OCI-LY7 (cell line): Measurements from ENCODE around the gene KCNN3. TPM values are rescaled to one million over a fixed set of nuclear protein-coding genes. Genes with fewer than 3 reads are reported as not detected.

ENCODE experiments used
- BruUV-seq: library from RNA; stranded (reverse); fragments of 400-500 nt; replicated peaks from 2 replicates; lab custom pipeline; 2021; lab: Mats Ljungman, UMichigan
- CTCF ChIA-PET: fragments of 300-600 bp; sonication (Branson Sonifier 250); formaldehyde crosslinking; loops from one replicate; lab custom pipeline; 2022; ENCODE audit warnings: antibody characterized with exemption; ENCODE audit not compliant: unreplicated experiment; lab: Charles Lee
- POLR2A ChIA-PET: fragments of 300-600 bp; sonication (Branson Sonifier 250); formaldehyde crosslinking; loops from one replicate; lab custom pipeline; 2022; ENCODE audit warnings: antibody characterized with exemption; lab: Charles Lee
- DNase-seq: peaks from one replicate; pipeline ENCODE4 v3.0.0-alpha.2; 2015; ENCODE audit warnings: low spot score
- H2AFZ ChIP-seq: fragments of 200-600 bp; sonication (generic), shearing (Covaris generic); 2 replicates; pipeline ENCODE4 v1.6.1; 2014; ENCODE audit warnings: mild to moderate bottlenecking, antibody characterized with exemption, low read length, moderate library complexity
- H3K27ac ChIP-seq: fragments of 200-600 bp; sonication (generic); 2 replicates; pipeline ENCODE4 v1.5.1; 2014; ENCODE audit warnings: mixed run types, low read depth, mild to moderate bottlenecking, moderate library complexity, low read length, inconsistent platforms; ENCODE audit not compliant: poor library complexity, severe bottlenecking
- H3K36me3 ChIP-seq: fragments of 200-600 bp; sonication (generic); 2 replicates; pipeline ENCODE4 v1.6.1; 2014; ENCODE audit warnings: mild to moderate bottlenecking, antibody characterized with exemption, low read length, moderate library complexity, mixed read lengths; ENCODE audit not compliant: insufficient read depth
- H3K4me1 ChIP-seq: fragments of 200-600 bp; sonication (generic); 2 replicates; pipeline ENCODE4 v1.5.1; 2014; ENCODE audit warnings: mild to moderate bottlenecking, low read length; ENCODE audit not compliant: insufficient read depth, poor library complexity, severe bottlenecking
- H3K4me2 ChIP-seq: fragments of 200-600 bp; sonication (generic); 2 replicates; pipeline ENCODE4 v1.6.1; 2014; ENCODE audit warnings: mild to moderate bottlenecking, low read length
- H3K4me3 ChIP-seq: fragments of 200-600 bp; sonication (generic); 2 replicates; pipeline ENCODE4 v1.5.1; 2014; ENCODE audit warnings: mild to moderate bottlenecking, low read depth, low read length; ENCODE audit not compliant: poor library complexity, severe bottlenecking
- H3K79me2 ChIP-seq: fragments of 200-600 bp; sonication (generic); 2 replicates; pipeline ENCODE4 v1.6.1; 2016; ENCODE audit warnings: low read depth, mild to moderate bottlenecking, low read length, moderate library complexity, mixed read lengths; ENCODE audit not compliant: insufficient read depth
- H3K9me2 ChIP-seq: fragments of 200-600 bp; sonication (generic); 2 replicates; pipeline ENCODE4 v1.6.1; 2016; ENCODE audit warnings: mild to moderate bottlenecking, low read length, mixed read lengths; ENCODE audit not compliant: insufficient read depth
- H3K9me3 ChIP-seq: fragments of 200-600 bp; sonication (generic); 2 replicates; pipeline ENCODE4 v1.6.1; 2014; ENCODE audit warnings: mild to moderate bottlenecking, mixed run types, low read length, mixed read lengths
- H4K20me1 ChIP-seq: fragments of 200-600 bp; sonication (generic); 2 replicates; pipeline ENCODE4 v1.6.1; 2014; ENCODE audit warnings: mild to moderate bottlenecking, antibody characterized with exemption, low read length, moderate library complexity, mixed read lengths; ENCODE audit not compliant: insufficient read depth
- EZH2phosphoT487 ChIP-seq: fragments of 200-600 bp; sonication (generic); IDR thresholded peaks from 2 replicates; pipeline ENCODE4 v1.6.1; 2018; ENCODE audit warnings: low read depth, borderline replicate concordance, mild to moderate bottlenecking, mixed run types, antibody characterized with exemption, low read length, moderate library complexity, mixed read lengths
- intact Hi-C: fragments of 100-400 bp; cut with micrococcal nuclease; formaldehyde crosslinking; loops from one replicate; pipeline ENCODE4 v1.10.0; 2022; ENCODE audit not compliant: unreplicated experiment
- total RNA-seq, 2 experiments: library from RNA; depleted of rRNA in 1 of 2; stranded (reverse); fragments of >200 nt in 1 of 2; shearing (Covaris generic) in 1 of 2; gene quantifications; 2 replicates each; pipeline ENCODE4 v1.2.3, GENCODE V29; 2014 to 2022
- TF ChIP-seq, protein P1 (sequence below): fragments of 200-600 bp; sonication (generic); conservative IDR thresholded peaks from 2 replicates; pipeline ENCODE4 v1.5.1; 2014; ENCODE audit warnings: mild to moderate bottlenecking, antibody characterized with exemption, low read length, moderate library complexity, mixed read lengths

The KCNN3 gene
- total RNA-seq, 2 experiments from 2014 or later, result 14.8 to 50.8 TPM

DNA sequence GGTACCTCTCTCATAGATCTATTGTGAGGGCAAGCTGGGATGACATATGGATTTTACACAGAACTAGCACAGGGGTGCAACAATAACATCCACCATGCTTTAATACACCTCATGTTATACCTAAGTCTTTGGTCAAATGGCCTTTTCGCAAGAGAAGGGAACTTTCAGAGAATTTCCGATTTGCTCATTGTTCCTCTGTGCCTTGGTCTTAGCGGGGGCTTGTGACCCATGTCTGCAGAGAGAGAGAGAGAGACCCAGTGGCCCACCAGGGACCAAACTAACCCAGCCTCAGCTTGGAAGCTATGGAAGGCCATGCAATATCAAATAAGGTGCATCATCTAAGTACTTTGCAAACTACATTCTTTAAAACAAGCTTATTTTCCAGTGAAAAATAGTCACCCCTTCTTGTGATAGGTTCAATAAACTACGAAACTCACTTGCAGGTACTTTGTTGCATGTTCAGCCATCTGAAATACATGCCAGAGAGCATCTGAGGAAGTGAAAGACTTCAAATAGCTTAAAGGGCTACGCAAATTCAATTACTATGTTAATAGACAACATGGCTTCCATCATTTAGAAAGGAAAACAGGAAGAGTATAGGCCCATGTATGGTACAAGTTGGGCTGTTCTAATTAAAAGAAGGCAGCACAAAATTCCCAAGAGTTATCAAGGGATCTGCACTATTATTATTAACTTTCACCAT is 100.7 kb downstream of the KCNN3 start:
- H3K9me3 ChIP-seq, result no peaks in the 10 kb centered on the region
- peaks cover 14% of the 10 kb centered on the region for H3K4me1 ChIP-seq
- H4K20me1 ChIP-seq, result no peaks in the 10 kb centered on the region
- H3K36me3 ChIP-seq, result peaks cover 51% of the 10 kb centered on the region
- peak overlapping the region; percentile 20 for H3K27ac ChIP-seq
- no peaks in the 10 kb centered on the region for H3K9me2 ChIP-seq
- H2AFZ ChIP-seq, result no peak overlapping the region
- no TSS peak for BruUV-seq
- no peak overlapping the region for H3K4me3 ChIP-seq
- peak; percentile 42 for DNase-seq
- POLR2A ChIA-PET, result interaction anchor here (0.5 to 0.7 kb wide), 3 partner anchors 322 to 438 kb away, joined by 3 to 5 read pairs (median 3); no protein-coding TSS in a partner anchor
- H3K4me2 ChIP-seq, result peak overlapping the region; percentile 14
- H3K79me2 ChIP-seq, result no peaks in the 10 kb centered on the region
- intact Hi-C loops, result no loop called here
- CTCF ChIA-PET, result no interaction called here
- TF ChIP-seq EZH2phosphoT487, result no peak
- TF ChIP-seq, protein P1, sequence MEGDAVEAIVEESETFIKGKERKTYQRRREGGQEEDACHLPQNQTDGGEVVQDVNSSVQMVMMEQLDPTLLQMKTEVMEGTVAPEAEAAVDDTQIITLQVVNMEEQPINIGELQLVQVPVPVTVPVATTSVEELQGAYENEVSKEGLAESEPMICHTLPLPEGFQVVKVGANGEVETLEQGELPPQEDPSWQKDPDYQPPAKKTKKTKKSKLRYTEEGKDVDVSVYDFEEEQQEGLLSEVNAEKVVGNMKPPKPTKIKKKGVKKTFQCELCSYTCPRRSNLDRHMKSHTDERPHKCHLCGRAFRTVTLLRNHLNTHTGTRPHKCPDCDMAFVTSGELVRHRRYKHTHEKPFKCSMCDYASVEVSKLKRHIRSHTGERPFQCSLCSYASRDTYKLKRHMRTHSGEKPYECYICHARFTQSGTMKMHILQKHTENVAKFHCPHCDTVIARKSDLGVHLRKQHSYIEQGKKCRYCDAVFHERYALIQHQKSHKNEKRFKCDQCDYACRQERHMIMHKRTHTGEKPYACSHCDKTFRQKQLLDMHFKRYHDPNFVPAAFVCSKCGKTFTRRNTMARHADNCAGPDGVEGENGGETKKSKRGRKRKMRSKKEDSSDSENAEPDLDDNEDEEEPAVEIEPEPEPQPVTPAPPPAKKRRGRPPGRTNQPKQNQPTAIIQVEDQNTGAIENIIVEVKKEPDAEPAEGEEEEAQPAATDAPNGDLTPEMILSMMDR, result no peak

DNA sequence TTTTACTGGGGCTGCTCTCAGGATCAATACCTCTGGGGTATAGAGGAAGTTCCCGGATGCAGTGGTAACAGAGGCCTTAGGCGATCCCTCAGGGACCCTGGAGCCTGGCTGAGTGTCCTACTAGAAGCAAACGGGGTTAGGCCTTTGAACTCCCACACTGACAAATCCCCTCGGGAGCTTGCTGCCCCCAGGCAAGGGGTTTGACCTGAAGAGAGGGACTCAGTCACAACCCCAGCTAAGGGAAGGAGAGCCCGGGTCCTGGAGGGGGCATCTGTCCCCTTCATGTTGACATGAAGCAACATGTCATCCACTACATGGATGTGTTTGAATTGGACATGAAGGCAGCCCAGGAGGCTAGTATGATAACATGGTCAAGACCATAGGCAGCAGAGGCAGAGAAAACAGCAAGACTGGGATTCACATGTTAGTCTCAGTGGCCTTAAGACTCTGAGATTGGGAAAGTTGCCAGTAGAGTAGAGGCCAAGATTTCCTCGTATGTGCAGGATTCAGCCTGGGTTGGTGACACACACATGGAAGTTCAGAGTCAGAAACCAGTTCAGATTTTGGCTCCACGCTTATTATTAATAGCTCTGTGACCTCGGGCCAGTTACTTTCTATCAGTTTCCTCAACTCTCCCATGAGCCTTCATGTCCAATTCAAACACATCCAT is 101.5 kb downstream of the KCNN3 start:
- peaks cover 14% of the 10 kb centered on the region for H3K4me1 ChIP-seq
- POLR2A ChIA-PET, result interaction anchor here (0.5 to 0.9 kb wide), 4 partner anchors 92 to 437 kb away, joined by 3 to 6 read pairs (median 4); no protein-coding TSS in a partner anchor

More for the DNA sequence above, 101.5 kb downstream of the KCNN3 start:
- BruUV-seq, result no TSS peak
- Histone ChIP-seq H3K27ac (no peak overlapping the region), H3K9me2 (no peaks in the 10 kb centered on the region), H3K36me3 (peaks cover 56% of the 10 kb centered on the region), H2AFZ (no peak overlapping the region), H3K4me3 (no peak overlapping the region), H4K20me1 (no peaks in the 10 kb centered on the region), H3K9me3 (no peaks in the 10 kb centered on the region), H3K4me2 (no peak overlapping the region), H3K79me2 (no peaks in the 10 kb centered on the region)
- CTCF ChIA-PET, result no interaction called here
- TF ChIP-seq, protein P1, result no peak
- no peak for TF ChIP-seq EZH2phosphoT487
- intact Hi-C loops, result no loop called here
- no peak for DNase-seq
